ENCODE measurements around the gene FBXL19. TPM values are rescaled to one million over a fixed set of nuclear protein-coding genes. Genes with fewer than 3 reads are reported as not detected.

FBXL19 gene
- total and polyA plus RNA-seq, 9 of the 15 experiments (the other 6 are each of a cell fraction or from before 2014, with no cell fraction given): 0.13 to 48.0 (median 13.5) TPM; not detected in 1

DNA sequence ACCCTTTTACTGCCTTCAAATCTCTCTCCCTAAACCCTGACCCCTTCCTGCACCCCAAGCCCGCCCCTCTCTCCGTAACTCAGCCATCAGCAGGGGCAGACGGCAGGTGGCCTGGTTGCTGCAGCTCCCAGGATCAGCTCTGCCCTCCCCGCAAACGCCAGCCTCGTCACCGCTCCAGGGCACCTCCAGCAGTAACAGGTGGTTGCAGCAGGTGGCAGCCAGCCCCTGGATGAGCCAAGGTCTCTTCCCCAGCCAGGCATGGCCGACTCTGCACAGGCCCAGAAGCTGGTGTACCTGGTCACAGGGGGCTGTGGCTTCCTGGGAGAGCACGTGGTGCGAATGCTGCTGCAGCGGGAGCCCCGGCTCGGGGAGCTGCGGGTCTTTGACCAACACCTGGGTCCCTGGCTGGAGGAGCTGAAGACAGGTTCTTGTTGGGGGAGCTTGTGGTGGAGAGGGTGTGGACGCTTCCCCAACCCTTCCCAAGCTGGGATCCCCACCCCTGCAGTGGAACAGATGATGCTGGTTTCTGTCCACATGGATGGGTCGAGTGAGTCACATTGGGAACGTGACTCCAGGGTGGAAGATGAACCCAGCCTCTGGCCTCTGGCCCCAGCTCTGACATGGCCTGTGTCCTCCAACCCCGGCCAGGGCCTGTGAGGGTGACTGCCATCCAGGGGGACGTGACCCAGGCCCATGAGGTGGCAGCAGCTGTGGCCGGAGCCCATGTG, 62.2 kb downstream of the FBXL19 start:
- H3K9me1 ChIP-seq (ENCODE audit: control insufficient read depth, insufficient read depth, low read length): peaks cover 2% of the 10 kb centered on the region
- peak; percentile 65 for FAIRE-seq
- peak overlapping the region; percentile 80 for H3K4me2 ChIP-seq (ENCODE audit: insufficient read depth, low read length)
- CTCF ChIA-PET (ENCODE audit: low intra/inter-chr PET ratio): interaction anchor here (0.6 to 2.1 kb wide), 6 partner anchors 57 to 883 kb away, joined by 3 to 15 read pairs (median 5); no protein-coding TSS in a partner anchor
- in situ Hi-C loops (cut with MboI): loop anchor here (10.0 to 25.0 kb wide), 2 partner anchors 309 to 452 kb away; partner anchors contain the start of genes COX6A2 and ZNF843
- intact Hi-C loops (cut with micrococcal nuclease): loop anchor here (1.0 to 10.0 kb wide), 5 partner anchors 31 to 457 kb away; partner anchors contain the start of genes VKORC1 and ZNF843
- H3K36me3 ChIP-seq (ENCODE audit: control insufficient read depth, insufficient read depth, low read length): peaks cover 58% of the 10 kb centered on the region; the same call in 2 of the 3 replicates
- peaks cover 7 to 65% of the 10 kb centered on the region in 2 experiments; a peak in 4 of 5 replicates for H3K4me1 ChIP-seq (replicated peaks in 1 of 2; ENCODE audit: control insufficient read depth in 2 of 2, insufficient read depth in 2 of 2, low read length in 2 of 2)
- WGBS (ENCODE audit: insufficient coverage, low coverage, missing lambda C conversion rate): 41% methylated on average over 19 of the region's 20 CpGs
- H3K9me3 ChIP-seq (replicated peaks; ENCODE audit: control insufficient read depth, insufficient read depth, low read depth, low read length): no peaks in the 10 kb centered on the region
- H4K20me1 ChIP-seq (replicated peaks; ENCODE audit: control insufficient read depth, insufficient read depth, low read length): no peaks in the 10 kb centered on the region; the same call in none of the 2 replicates
- TSS peak; percentile 34 for BruUV-seq (replicated peaks)
- H3K27me3 ChIP-seq (ENCODE audit: control insufficient read depth in 2 of 2, insufficient read depth in 2 of 2, low read length in 2 of 2): no peaks in the 10 kb centered on the region
- H3K27ac ChIP-seq (ENCODE audit: extremely low read depth, low read depth, low read length): peak overlapping the region; percentile 51
- H3K9ac ChIP-seq (ENCODE audit: insufficient read depth in 1 of 2, low read depth in 2 of 2, low read length in 2 of 2): peak overlapping the region; percentile 61 to 94
- POLR2A ChIA-PET: interaction anchor here (0.6 to 5.7 kb wide), 17 partner anchors 10 to 881 kb away, joined by 3 to 32 read pairs (median 3); partner anchors contain the start of genes FUS, KAT8, PHKG2 and SETD1A
- H3K79me2 ChIP-seq (ENCODE audit: control insufficient read depth, insufficient read depth, low read length): peaks cover 15% of the 10 kb centered on the region
- DNase-seq (ENCODE audit: extremely low read depth in 1 of 4, low spot score in 3 of 4): peak; percentile 60 to 63 (median 62)
- ATAC-seq: peak; percentile 76
- H3K4me3 ChIP-seq: peak overlapping the region; percentile 44
- peak overlapping the region; percentile 89 for H2AFZ ChIP-seq (ENCODE audit: low read depth, low read length)
- TF ChIP-seq ZEB2 (IDR thresholded peaks at IDR 0.05): 0 out of 2 replicates have a peak, but pooled peaks have one; percentile 40
- TF ChIP-seq PCBP1 (IDR thresholded peaks at IDR 0.05; ENCODE audit: low read depth, low read length, poor library complexity, severe bottlenecking): no peak
- TF ChIP-seq RBM15 (IDR thresholded peaks at IDR 0.05; ENCODE audit: insufficient read depth, low read length): no peak
- TF ChIP-seq KLF13 (tag; IDR thresholded peaks at IDR 0.05; ENCODE audit: borderline replicate concordance, low read depth): no peak
- TF ChIP-seq ZNF668 (CRISPR knock-in tag; IDR thresholded peaks at IDR 0.05): no peak
- TF ChIP-seq ZFX (CRISPR knock-in tag; IDR thresholded peaks at IDR 0.05): peak; percentile 42; the same call in 1 of the 2 replicates
- TF ChIP-seq SMARCC2 (IDR thresholded peaks at IDR 0.05; ENCODE audit: low read depth): no peak
- TF ChIP-seq YBX1 (IDR thresholded peaks at IDR 0.05): no peak
- TF ChIP-seq, protein P1, sequence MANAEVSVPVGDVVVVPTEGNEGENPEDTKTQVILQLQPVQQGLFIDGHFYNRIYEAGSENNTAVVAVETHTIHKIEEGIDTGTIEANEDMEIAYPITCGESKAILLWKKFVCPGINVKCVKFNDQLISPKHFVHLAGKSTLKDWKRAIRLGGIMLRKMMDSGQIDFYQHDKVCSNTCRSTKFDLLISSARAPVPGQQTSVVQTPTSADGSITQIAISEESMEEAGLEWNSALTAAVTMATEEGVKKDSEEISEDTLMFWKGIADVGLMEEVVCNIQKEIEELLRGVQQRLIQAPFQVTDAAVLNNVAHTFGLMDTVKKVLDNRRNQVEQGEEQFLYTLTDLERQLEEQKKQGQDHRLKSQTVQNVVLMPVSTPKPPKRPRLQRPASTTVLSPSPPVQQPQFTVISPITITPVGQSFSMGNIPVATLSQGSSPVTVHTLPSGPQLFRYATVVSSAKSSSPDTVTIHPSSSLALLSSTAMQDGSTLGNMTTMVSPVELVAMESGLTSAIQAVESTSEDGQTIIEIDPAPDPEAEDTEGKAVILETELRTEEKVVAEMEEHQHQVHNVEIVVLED (CRISPR knock-in tag; IDR thresholded peaks at IDR 0.05): no peak
- 0 out of 4 replicates have a peak, but pooled peaks of 1 of the 2 experiments have one; percentile 53 for TF ChIP-seq HDAC1 (IDR thresholded peaks at IDR 0.05)
- TF ChIP-seq, protein P2, sequence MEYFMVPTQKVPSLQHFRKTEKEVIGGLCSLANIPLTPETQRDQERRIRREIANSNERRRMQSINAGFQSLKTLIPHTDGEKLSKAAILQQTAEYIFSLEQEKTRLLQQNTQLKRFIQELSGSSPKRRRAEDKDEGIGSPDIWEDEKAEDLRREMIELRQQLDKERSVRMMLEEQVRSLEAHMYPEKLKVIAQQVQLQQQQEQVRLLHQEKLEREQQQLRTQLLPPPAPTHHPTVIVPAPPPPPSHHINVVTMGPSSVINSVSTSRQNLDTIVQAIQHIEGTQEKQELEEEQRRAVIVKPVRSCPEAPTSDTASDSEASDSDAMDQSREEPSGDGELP (CRISPR knock-in tag; IDR thresholded peaks at IDR 0.05; ENCODE audit: borderline replicate concordance): peak; percentile 45
- TF ChIP-seq POU5F1 (IDR thresholded peaks at IDR 0.05; ENCODE audit: borderline replicate concordance, low read depth, low read length, partially characterized antibody): no peak
- no peak for TF ChIP-seq HOXB6 (CRISPR knock-in tag; IDR thresholded peaks at IDR 0.05; ENCODE audit: borderline replicate concordance)
- TF ChIP-seq, protein P3, sequence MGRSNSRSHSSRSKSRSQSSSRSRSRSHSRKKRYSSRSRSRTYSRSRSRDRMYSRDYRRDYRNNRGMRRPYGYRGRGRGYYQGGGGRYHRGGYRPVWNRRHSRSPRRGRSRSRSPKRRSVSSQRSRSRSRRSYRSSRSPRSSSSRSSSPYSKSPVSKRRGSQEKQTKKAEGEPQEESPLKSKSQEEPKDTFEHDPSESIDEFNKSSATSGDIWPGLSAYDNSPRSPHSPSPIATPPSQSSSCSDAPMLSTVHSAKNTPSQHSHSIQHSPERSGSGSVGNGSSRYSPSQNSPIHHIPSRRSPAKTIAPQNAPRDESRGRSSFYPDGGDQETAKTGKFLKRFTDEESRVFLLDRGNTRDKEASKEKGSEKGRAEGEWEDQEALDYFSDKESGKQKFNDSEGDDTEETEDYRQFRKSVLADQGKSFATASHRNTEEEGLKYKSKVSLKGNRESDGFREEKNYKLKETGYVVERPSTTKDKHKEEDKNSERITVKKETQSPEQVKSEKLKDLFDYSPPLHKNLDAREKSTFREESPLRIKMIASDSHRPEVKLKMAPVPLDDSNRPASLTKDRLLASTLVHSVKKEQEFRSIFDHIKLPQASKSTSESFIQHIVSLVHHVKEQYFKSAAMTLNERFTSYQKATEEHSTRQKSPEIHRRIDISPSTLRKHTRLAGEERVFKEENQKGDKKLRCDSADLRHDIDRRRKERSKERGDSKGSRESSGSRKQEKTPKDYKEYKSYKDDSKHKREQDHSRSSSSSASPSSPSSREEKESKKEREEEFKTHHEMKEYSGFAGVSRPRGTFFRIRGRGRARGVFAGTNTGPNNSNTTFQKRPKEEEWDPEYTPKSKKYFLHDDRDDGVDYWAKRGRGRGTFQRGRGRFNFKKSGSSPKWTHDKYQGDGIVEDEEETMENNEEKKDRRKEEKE (IDR thresholded peaks at IDR 0.05; ENCODE audit: borderline replicate concordance in 1 of 2, control insufficient read depth in 1 of 2, low read depth in 2 of 2, low read length in 1 of 2): no peak
- TF ChIP-seq EP300 (IDR thresholded peaks at IDR 0.05; ENCODE audit: low read length): no peak

Measured in K562 (cell line).